Fibroblast of lung (primary cell): ENCODE data around the gene TOP1.

Experiments
- CTCF ChIP-seq, 2 donors: IDR thresholded peaks in 1 of 2; conservative IDR thresholded peaks in 1 of 2; 1 replicate in 1 of 2; 2 replicates in 1 of 2; pipeline ENCODE4 v1.5.1; 2011 to 2012; ENCODE audit warnings: low read length in 2 of 2, control low read depth in 1 of 2, inconsistent platforms in 1 of 2, low read depth in 1 of 2, mild to moderate bottlenecking in 1 of 2
- EZH2 ChIP-seq: IDR thresholded peaks from 2 replicates; pipeline ENCODE4 v1.5.1; 2012; ENCODE audit warnings: low read length, control low read depth, mild to moderate bottlenecking; ENCODE audit errors: missing control alignments

- TF ChIP-seq CTCF (conservative IDR thresholded peaks at IDR 0.05 in 1 of 2, IDR thresholded peaks at IDR 0.05 in 1 of 2; ENCODE audit: low read depth in 1 of 2, low read length in 2 of 2) (no peak), EZH2 (no peak)
These were observed 20.1 kb downstream of the TOP1 start for GRCh38 chr20:41048461-41049301.
